Endothelial cell of umbilical vein (primary cell): ENCODE measurements around the gene KRTAP6-1. TPM values are rescaled to one million over a fixed set of nuclear protein-coding genes. Genes with fewer than 3 reads are reported as not detected.

Experiments
- BruUV-seq: library from RNA; stranded (reverse); fragments of 400-500 nt; replicated peaks from 2 replicates; lab custom pipeline; 2021; lab: Mats Ljungman, UMichigan
- CTCF ChIA-PET: fragments of 300-600, 350-600 bp; sonication (Branson Sonifier 250); formaldehyde crosslinking; loops from one replicate; lab custom pipeline; 2021; ENCODE audit warnings: antibody characterized with exemption, inconsistent platforms; lab: Charles Lee
- POLR2A ChIA-PET: fragments of 300-600, 350-600 bp; sonication (Branson Sonifier 250); formaldehyde crosslinking; loops from one replicate; lab custom pipeline; 2021; ENCODE audit warnings: antibody characterized with exemption, inconsistent platforms; lab: Charles Lee
- DNase-seq: peaks from one replicate; pipeline ENCODE4 v3.0.0-alpha.2; 2011; ENCODE audit warnings: low read depth, low spot score
- FAIRE-seq: peaks from 2 replicates; lab custom pipeline; 2011; peaks lifted over from hg19 to GRCh38; lab: Jason Lieb, UNC
- H2AFZ ChIP-seq: 2 replicates; pipeline ENCODE4 v1.6.0; 2012; ENCODE audit warnings: low read depth, low read length, control low read depth, inconsistent platforms
- H3K27ac ChIP-seq: 2 replicates; pipeline ENCODE4 v1.5.1; 2011; ENCODE audit warnings: low read depth, mild to moderate bottlenecking, control low read depth, low read length, moderate library complexity; ENCODE audit not compliant: insufficient read depth
- H3K27me3 ChIP-seq, 2 experiments: 2 replicates each; pipeline versions ENCODE4 v1.6.0 to v1.6.1; 2011; ENCODE audit warnings: low read length in 2 of 2, mixed read lengths in 1 of 2; ENCODE audit not compliant: control insufficient read depth in 2 of 2, insufficient read depth in 2 of 2
- H3K36me3 ChIP-seq, 2 experiments: 2 replicates in 1 of 2; 3 replicates in 1 of 2; pipeline ENCODE4 v1.5.1; 2011; ENCODE audit warnings: low read length in 2 of 2, mild to moderate bottlenecking in 1 of 2, moderate library complexity in 1 of 2; ENCODE audit not compliant: control insufficient read depth in 2 of 2, insufficient read depth in 2 of 2; ENCODE audit errors: extremely low read depth in 1 of 2
- H3K4me1 ChIP-seq: 3 replicates; pipeline ENCODE4 v1.5.1; 2011; ENCODE audit warnings: mild to moderate bottlenecking, low read length; ENCODE audit not compliant: control insufficient read depth, insufficient read depth; ENCODE audit errors: extremely low read depth
- H3K4me2 ChIP-seq: 2 replicates; pipeline ENCODE4 v1.6.1; 2011; ENCODE audit warnings: low read length, control low read depth, mixed read lengths; ENCODE audit not compliant: insufficient read depth
- H3K4me3 ChIP-seq, 3 experiments: fragments of 200-600 bp in 1 of 3; sonication (generic), shearing (Covaris generic) in 1 of 3; replicated peaks in 1 of 3; 2 replicates each; pipeline ENCODE4 v1.5.1; 2011 to 2016; ENCODE audit warnings: control low read depth in 3 of 3, low read length in 3 of 3, mild to moderate bottlenecking in 2 of 3, inconsistent platforms in 1 of 3, low read depth in 1 of 3, moderate library complexity in 1 of 3; ENCODE audit not compliant: insufficient read depth in 1 of 3
- H3K79me2 ChIP-seq: 2 replicates; pipeline ENCODE4 v1.6.0; 2012; ENCODE audit warnings: low read length, inconsistent platforms; ENCODE audit not compliant: control insufficient read depth, insufficient read depth
- H3K9ac ChIP-seq: replicated peaks from 2 replicates; pipeline ENCODE3; 2011; ENCODE audit warnings: low read length, control low read depth; ENCODE audit not compliant: insufficient read depth; ENCODE audit errors: extremely low read depth
- H3K9me1 ChIP-seq: replicated peaks from 3 replicates; pipeline ENCODE4 v1.6.0; 2011; ENCODE audit warnings: mild to moderate bottlenecking, low read length; ENCODE audit not compliant: control insufficient read depth, insufficient read depth; ENCODE audit errors: extremely low read depth
- H3K9me3 ChIP-seq: replicated peaks from 2 replicates; pipeline ENCODE4 v1.5.1; 2012; ENCODE audit warnings: low read length, inconsistent platforms; ENCODE audit not compliant: control insufficient read depth, insufficient read depth
- H4K20me1 ChIP-seq: replicated peaks from 2 replicates; pipeline ENCODE3; 2011; ENCODE audit warnings: mild to moderate bottlenecking, low read length; ENCODE audit not compliant: control insufficient read depth, insufficient read depth; ENCODE audit errors: extremely low read depth
- CTCF ChIP-seq, 2 donors: IDR thresholded peaks; 1 replicate in 1 of 2; 2 replicates in 1 of 2; pipeline ENCODE4 v1.5.1; 2011; ENCODE audit warnings: low read length in 2 of 2, mild to moderate bottlenecking in 2 of 2, moderate library complexity in 2 of 2, control low read depth in 1 of 2, inconsistent platforms in 1 of 2, low read depth in 1 of 2; ENCODE audit not compliant: insufficient read depth in 1 of 2; ENCODE audit errors: extremely low read depth in 1 of 2
- FOS ChIP-seq: IDR thresholded peaks from 2 replicates; pipeline ENCODE4 v1.6.1; 2011; ENCODE audit warnings: mild to moderate bottlenecking, low read length, moderate library complexity, borderline replicate concordance; ENCODE audit not compliant: insufficient read depth
- GATA2 ChIP-seq: IDR thresholded peaks from 2 replicates; pipeline ENCODE4 v1.7.0; 2011; ENCODE audit warnings: low read depth, mild to moderate bottlenecking, moderate library complexity, mixed read lengths, low read length; ENCODE audit not compliant: insufficient read length, insufficient read depth
- JUN ChIP-seq: IDR thresholded peaks from 2 replicates; pipeline ENCODE4 v1.6.1; 2011; ENCODE audit warnings: borderline replicate concordance, low read depth; ENCODE audit not compliant: insufficient read length, insufficient read depth
- POLR2A ChIP-seq: IDR thresholded peaks from 2 replicates; pipeline ENCODE4 v1.6.1; 2012; ENCODE audit warnings: low read depth, mild to moderate bottlenecking, control low read depth, low read length
- POLR2AphosphoS5 ChIP-seq: IDR thresholded peaks from 2 replicates; pipeline ENCODE4 v1.6.1; 2012; ENCODE audit warnings: low read depth, mild to moderate bottlenecking, control low read depth, low read length, moderate library complexity; ENCODE audit not compliant: insufficient read depth
- dilution Hi-C: fragments of 300-500 bp; cut with MboI; formaldehyde crosslinking; loops from one replicate; pipeline ENCODE4 v1.15.0; 2019; ENCODE audit warnings: low sequenced_read_pairs; ENCODE audit not compliant: extremely low pct_ligation_motif_present
- intact Hi-C: fragments of 100-400 bp; cut with micrococcal nuclease; formaldehyde crosslinking; loops from one replicate; pipeline ENCODE4 v1.10.0; 2022
- polyA plus RNA-seq, 4 experiments: library from polyadenylated mRNA; depleted of rRNA in 3 of 4; stranded (reverse) in 3 of 4; unstranded in 1 of 4; fragments of >200 nt; gene quantifications; 2 replicates each; pipeline versions ENCODE4 v1.2.1 to v1.2.3, GENCODE V29; 2011 to 2012; ENCODE audit warnings: missing spikeins in 1 of 4
- total RNA-seq: library from RNA; stranded (reverse); gene quantifications from 2 replicates; pipeline ENCODE4 v1.2.3, GENCODE V29; 2021

Gene KRTAP6-1
- total and polyA plus RNA-seq, 2 donors (not counting 3 experiments of a cell fraction or from before 2014, with no cell fraction given), result not detected

GRCh38 chr21:30628109-30628508 is 14.4 kb upstream of the KRTAP6-1 start:
- H3K79me2 ChIP-seq, result no peaks in the 10 kb centered on the region
- DNase-seq (no peak), FAIRE-seq (no peak)
- H3K27ac ChIP-seq, result no peak overlapping the region
- ChIA-PET CTCF (no interaction called here), POLR2A (no interaction called here)
- TF ChIP-seq JUN, result no peak
- no peak for TF ChIP-seq POLR2A
- TF ChIP-seq POLR2AphosphoS5, result no peak
- TF ChIP-seq CTCF (IDR thresholded peaks at IDR 0.05; ENCODE audit: extremely low read depth in 1 of 2, insufficient read depth in 1 of 2, low read depth in 1 of 2, low read length in 2 of 2), result no peak
- TF ChIP-seq GATA2, result no peak
- no peak for TF ChIP-seq FOS
- no peak overlapping the region for H3K9ac ChIP-seq
- no peaks in the 10 kb centered on the region for H3K4me1 ChIP-seq
- intact Hi-C loops, result no loop called here
- H4K20me1 ChIP-seq, result no peaks in the 10 kb centered on the region
- no peaks in the 10 kb centered on the region for H3K27me3 ChIP-seq
- peaks cover 11% of the 10 kb centered on the region for H3K9me3 ChIP-seq
- dilution Hi-C loops, result no loop called here
- no TSS peak for BruUV-seq
- no peak overlapping the region for H3K4me2 ChIP-seq
- H2AFZ ChIP-seq, result no peak overlapping the region
- no peak overlapping the region for H3K4me3 ChIP-seq
- no peaks in the 10 kb centered on the region for H3K36me3 ChIP-seq
- no peaks in the 10 kb centered on the region for H3K9me1 ChIP-seq
